Smooth muscle cell (in vitro differentiated cells): ENCODE measurements around the gene IFT27. TPM values are rescaled to one million over a fixed set of nuclear protein-coding genes. Genes with fewer than 3 reads are reported as not detected.
"Not testable (repeated sequence)": the region's sequence is repeated elsewhere in the genome, so short reads cannot be mapped to it uniquely, and the experiment has no call there.

Experiments
- DNase-seq: peaks from one replicate; lab custom pipeline; 2025; ENCODE audit not compliant: unreplicated experiment; lab: John Stamatoyannopoulos, UW
- H2AFZ ChIP-seq: fragments of 200-600 bp; sonication (generic); 2 replicates; pipeline ENCODE4 v1.6.0; 2016; ENCODE audit warnings: antibody characterized with exemption, low read depth, mild to moderate bottlenecking
- H3F3A ChIP-seq: fragments of 200-600 bp; sonication (generic); 2 replicates; pipeline ENCODE4 v1.6.0; 2017; ENCODE audit warnings: antibody characterized with exemption, low read depth
- H3K27ac ChIP-seq: fragments of 200-600 bp; sonication (generic); 2 replicates; pipeline ENCODE4 v1.5.1; 2016; ENCODE audit warnings: low read depth, mild to moderate bottlenecking
- H3K27me3 ChIP-seq: fragments of 200-600 bp; sonication (generic); 2 replicates; pipeline ENCODE4 v1.6.1; 2016; ENCODE audit warnings: low read depth, mild to moderate bottlenecking
- H3K36me3 ChIP-seq: fragments of 200-600 bp; sonication (generic); 2 replicates; pipeline ENCODE4 v1.5.1; 2016; ENCODE audit warnings: low read depth
- H3K4me1 ChIP-seq: fragments of 200-600 bp; sonication (generic); 2 replicates; pipeline ENCODE4 v1.5.1; 2016; ENCODE audit warnings: low read depth
- H3K4me2 ChIP-seq: fragments of 200-600 bp; sonication (generic); 2 replicates; pipeline ENCODE4 v1.6.0; 2016; ENCODE audit warnings: mild to moderate bottlenecking
- H3K4me3 ChIP-seq: fragments of 200-600 bp; sonication (generic); 2 replicates; pipeline ENCODE4 v1.5.1; 2016; ENCODE audit warnings: mild to moderate bottlenecking
- H3K79me2 ChIP-seq: fragments of 200-600 bp; sonication (generic); 2 replicates; pipeline ENCODE4 v1.6.0; 2016; ENCODE audit warnings: low read depth, mild to moderate bottlenecking
- H3K9ac ChIP-seq: fragments of 200-600 bp; sonication (generic); 2 replicates; pipeline ENCODE4 v1.6.0; 2016; ENCODE audit warnings: low read depth
- H3K9me3 ChIP-seq: fragments of 200-600 bp; sonication (generic); replicated peaks from 2 replicates; pipeline ENCODE4 v1.5.1; 2016; ENCODE audit warnings: low read depth
- H4K20me1 ChIP-seq: fragments of 200-600 bp; sonication (generic); 2 replicates; pipeline ENCODE4 v1.6.0; 2016; ENCODE audit warnings: low read depth
- WGBS: methylation state at CpG from one replicate; pipeline ENCODE4 v1.1.7; 2016; ENCODE audit warnings: low lambda C conversion rate; 5-methylcytosine and 5-hydroxymethylcytosine counted together
- polyA plus RNA-seq: library from polyadenylated mRNA; unstranded; fragments of >200 nt; fragmentation: Nextera tagmentation; extraction: Ambion mirVana; gene quantifications from 2 replicates; pipeline ENCODE4 v1.2.1, GENCODE V29; 2016
- total RNA-seq: library from RNA; depleted of rRNA; stranded (reverse); fragments of >200 nt; gene quantifications from 2 replicates; pipeline ENCODE4 v1.2.3, GENCODE V29; 2014
- TF ChIP-seq, protein P1 (sequence below): fragments of 200-600 bp; sonication (generic); IDR thresholded peaks from 2 replicates; pipeline ENCODE4 v1.5.1; 2017; ENCODE audit warnings: borderline replicate concordance, mild to moderate bottlenecking, antibody characterized with exemption; ENCODE audit not compliant: insufficient read depth, poor library complexity, severe bottlenecking

Gene IFT27
- total and polyA plus RNA-seq, 2 experiments from 2014 or later = 16.0 to 43.2 TPM

DNA sequence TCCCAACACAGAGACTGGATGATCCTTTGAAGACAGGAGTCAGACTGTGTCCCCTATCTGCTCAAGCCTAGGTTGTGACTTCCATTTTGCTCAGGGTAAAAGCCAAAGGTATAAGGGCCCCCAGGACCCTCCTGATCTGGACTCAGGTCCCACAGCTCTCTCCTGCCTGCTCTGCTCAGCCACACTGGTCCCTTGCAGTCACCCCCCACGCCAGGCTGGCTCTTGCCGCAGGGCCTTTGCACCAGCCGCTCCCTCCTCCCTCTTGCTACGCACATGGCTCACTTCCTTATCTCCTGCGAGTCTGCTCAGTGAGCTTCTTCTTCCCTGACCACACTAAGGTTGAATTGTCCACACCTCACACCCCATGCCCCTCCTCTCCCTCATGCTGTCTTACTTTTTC is 44.0 kb downstream of the IFT27 start:
- 94% methylated on average over 5 of the region's 5 CpGs for WGBS
- no peak for DNase-seq
- H2AFZ ChIP-seq = no peak overlapping the region

DNA sequence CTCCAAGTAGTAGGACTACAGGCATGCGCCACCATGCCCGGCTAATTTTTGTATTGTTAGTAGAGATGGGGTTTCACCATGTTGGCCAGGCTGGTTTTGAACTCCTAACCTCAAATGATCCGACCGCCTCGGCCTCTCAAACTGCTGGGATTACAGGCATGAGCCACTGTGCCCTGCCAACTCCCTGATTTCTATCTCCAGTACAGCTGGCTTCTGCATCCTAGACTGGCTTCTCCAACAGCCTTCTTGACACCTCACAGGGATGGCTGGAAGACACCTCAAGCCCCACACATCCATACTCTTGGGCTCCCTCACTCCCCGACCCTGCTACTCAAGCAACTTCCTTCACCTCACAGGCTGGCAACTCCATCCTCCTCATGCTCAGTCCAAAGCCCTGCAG is 44.6 kb downstream of the IFT27 start:
- H3K4me2 ChIP-seq, DNase-seq, H3F3A ChIP-seq, H3K4me3 ChIP-seq, H4K20me1 ChIP-seq, H3K4me1 ChIP-seq, H3K9me3 ChIP-seq, H3K27me3 ChIP-seq, H3K9ac ChIP-seq, H3K27ac ChIP-seq, H3K79me2 ChIP-seq, H3K36me3 ChIP-seq, H2AFZ ChIP-seq: not testable (repeated sequence)
- WGBS = 95% methylated on average over 6 of the region's 6 CpGs

More for the DNA sequence above, 44.0 kb downstream of the IFT27 start:
- H3K36me3 ChIP-seq = no peaks in the 10 kb centered on the region
- H3K27ac ChIP-seq = no peak overlapping the region
- H3K4me2 ChIP-seq = no peak overlapping the region
- TF ChIP-seq, protein P1, sequence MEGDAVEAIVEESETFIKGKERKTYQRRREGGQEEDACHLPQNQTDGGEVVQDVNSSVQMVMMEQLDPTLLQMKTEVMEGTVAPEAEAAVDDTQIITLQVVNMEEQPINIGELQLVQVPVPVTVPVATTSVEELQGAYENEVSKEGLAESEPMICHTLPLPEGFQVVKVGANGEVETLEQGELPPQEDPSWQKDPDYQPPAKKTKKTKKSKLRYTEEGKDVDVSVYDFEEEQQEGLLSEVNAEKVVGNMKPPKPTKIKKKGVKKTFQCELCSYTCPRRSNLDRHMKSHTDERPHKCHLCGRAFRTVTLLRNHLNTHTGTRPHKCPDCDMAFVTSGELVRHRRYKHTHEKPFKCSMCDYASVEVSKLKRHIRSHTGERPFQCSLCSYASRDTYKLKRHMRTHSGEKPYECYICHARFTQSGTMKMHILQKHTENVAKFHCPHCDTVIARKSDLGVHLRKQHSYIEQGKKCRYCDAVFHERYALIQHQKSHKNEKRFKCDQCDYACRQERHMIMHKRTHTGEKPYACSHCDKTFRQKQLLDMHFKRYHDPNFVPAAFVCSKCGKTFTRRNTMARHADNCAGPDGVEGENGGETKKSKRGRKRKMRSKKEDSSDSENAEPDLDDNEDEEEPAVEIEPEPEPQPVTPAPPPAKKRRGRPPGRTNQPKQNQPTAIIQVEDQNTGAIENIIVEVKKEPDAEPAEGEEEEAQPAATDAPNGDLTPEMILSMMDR = no peak
- H3K4me1 ChIP-seq = peaks cover 3% of the 10 kb centered on the region
- H4K20me1 ChIP-seq = no peaks in the 10 kb centered on the region
- H3K79me2 ChIP-seq = no peaks in the 10 kb centered on the region
- H3K4me3 ChIP-seq = no peak overlapping the region
- no peak overlapping the region for H3K9ac ChIP-seq
- H3K9me3 ChIP-seq = no peaks in the 10 kb centered on the region
- H3K27me3 ChIP-seq = peaks cover 3% of the 10 kb centered on the region
- no peaks in the 10 kb centered on the region for H3F3A ChIP-seq

DNA sequence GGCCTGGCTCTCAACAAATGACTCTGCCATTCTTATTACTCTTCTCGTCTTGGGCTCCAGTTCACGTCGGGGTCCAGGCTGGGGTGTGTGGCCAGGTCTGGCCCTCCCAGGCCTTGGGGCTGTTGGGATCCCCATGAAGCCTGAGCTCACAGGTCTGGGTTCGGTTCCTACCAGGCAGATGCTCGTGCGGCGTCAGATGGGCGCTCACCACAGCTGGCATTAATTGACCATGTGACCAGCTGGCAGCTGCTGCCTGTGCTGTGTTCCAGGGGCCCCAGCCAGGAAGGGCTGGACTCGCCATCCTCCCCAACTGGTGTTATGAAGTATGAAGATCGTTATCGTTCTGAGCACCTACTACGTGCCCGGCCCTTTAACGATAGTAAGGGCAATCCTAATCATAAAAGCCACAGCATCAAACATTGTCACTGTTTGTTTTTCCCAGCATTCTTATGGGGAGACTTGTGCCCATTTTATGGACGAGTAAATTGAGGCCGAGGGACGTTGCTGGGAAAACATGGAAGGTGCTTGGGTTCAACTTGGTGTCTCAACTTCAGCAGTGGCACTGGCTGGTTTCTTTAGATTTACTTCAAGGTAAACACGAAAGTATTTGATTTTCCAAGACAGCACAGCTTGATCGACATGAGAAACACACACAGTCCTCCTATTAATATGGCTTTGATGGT is 45.6 kb downstream of the IFT27 start:
- H3K27me3 ChIP-seq = no peaks in the 10 kb centered on the region
- no peaks in the 10 kb centered on the region for H3F3A ChIP-seq
- no peak overlapping the region for H2AFZ ChIP-seq
- WGBS = 93% methylated on average over 19 of the region's 19 CpGs
- TF ChIP-seq, protein P1 = no peak
- H3K9me3 ChIP-seq = no peaks in the 10 kb centered on the region
- H3K4me2 ChIP-seq = no peak overlapping the region
- H3K79me2 ChIP-seq = no peaks in the 10 kb centered on the region
- H3K36me3 ChIP-seq = no peaks in the 10 kb centered on the region
- peaks cover 3% of the 10 kb centered on the region for H3K4me1 ChIP-seq
- no peaks in the 10 kb centered on the region for H4K20me1 ChIP-seq
- H3K9ac ChIP-seq = no peak overlapping the region
- DNase-seq = no peak
- no peak overlapping the region for H3K4me3 ChIP-seq
- H3K27ac ChIP-seq = no peak overlapping the region

DNA sequence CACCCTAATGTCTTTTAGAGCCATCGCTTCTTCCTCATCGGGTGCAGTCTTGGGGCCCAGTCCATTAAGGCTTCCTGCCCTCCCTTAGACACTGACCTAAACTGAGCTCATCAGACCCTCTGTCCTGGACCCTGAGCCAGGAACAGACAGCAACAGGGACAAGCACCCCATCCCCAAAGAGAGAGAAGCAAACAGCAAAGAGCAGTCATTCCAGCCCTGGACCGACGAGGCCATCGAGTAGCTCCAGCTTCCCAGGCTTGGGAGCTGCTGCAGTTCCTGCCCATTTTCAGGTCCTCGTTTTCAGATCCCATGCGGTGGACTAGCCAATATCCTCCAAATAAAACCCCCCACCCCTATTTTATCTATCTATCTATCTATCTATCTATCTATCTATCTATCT is 46.6 kb downstream of the IFT27 start:
- TF ChIP-seq, protein P1 = no peak
- H4K20me1 ChIP-seq = no peaks in the 10 kb centered on the region
- no peak overlapping the region for H3K27ac ChIP-seq
- no peak overlapping the region for H3K4me2 ChIP-seq
- H3K9ac ChIP-seq = no peak overlapping the region
- peaks cover 3% of the 10 kb centered on the region for H3K4me1 ChIP-seq
- WGBS = 82% methylated on average over 7 of the region's 7 CpGs
- H3K4me3 ChIP-seq = no peak overlapping the region
- no peaks in the 10 kb centered on the region for H3K36me3 ChIP-seq
- no peaks in the 10 kb centered on the region for H3K9me3 ChIP-seq
- H3K79me2 ChIP-seq = no peaks in the 10 kb centered on the region
- H3F3A ChIP-seq = no peaks in the 10 kb centered on the region
- H2AFZ ChIP-seq = no peak overlapping the region
- no peak for DNase-seq
- H3K27me3 ChIP-seq = no peaks in the 10 kb centered on the region
